ENCODE data around the gene SRRM1. TPM values are rescaled to one million over a fixed set of nuclear protein-coding genes. Genes with fewer than 3 reads are reported as not detected.

Gene SRRM1, protein sequence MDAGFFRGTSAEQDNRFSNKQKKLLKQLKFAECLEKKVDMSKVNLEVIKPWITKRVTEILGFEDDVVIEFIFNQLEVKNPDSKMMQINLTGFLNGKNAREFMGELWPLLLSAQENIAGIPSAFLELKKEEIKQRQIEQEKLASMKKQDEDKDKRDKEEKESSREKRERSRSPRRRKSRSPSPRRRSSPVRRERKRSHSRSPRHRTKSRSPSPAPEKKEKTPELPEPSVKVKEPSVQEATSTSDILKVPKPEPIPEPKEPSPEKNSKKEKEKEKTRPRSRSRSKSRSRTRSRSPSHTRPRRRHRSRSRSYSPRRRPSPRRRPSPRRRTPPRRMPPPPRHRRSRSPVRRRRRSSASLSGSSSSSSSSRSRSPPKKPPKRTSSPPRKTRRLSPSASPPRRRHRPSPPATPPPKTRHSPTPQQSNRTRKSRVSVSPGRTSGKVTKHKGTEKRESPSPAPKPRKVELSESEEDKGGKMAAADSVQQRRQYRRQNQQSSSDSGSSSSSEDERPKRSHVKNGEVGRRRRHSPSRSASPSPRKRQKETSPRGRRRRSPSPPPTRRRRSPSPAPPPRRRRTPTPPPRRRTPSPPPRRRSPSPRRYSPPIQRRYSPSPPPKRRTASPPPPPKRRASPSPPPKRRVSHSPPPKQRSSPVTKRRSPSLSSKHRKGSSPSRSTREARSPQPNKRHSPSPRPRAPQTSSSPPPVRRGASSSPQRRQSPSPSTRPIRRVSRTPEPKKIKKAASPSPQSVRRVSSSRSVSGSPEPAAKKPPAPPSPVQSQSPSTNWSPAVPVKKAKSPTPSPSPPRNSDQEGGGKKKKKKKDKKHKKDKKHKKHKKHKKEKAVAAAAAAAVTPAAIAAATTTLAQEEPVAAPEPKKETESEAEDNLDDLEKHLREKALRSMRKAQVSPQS
- total RNA-seq = 100 to 1,000 TPM; 110 to 147 TPM

DNA sequence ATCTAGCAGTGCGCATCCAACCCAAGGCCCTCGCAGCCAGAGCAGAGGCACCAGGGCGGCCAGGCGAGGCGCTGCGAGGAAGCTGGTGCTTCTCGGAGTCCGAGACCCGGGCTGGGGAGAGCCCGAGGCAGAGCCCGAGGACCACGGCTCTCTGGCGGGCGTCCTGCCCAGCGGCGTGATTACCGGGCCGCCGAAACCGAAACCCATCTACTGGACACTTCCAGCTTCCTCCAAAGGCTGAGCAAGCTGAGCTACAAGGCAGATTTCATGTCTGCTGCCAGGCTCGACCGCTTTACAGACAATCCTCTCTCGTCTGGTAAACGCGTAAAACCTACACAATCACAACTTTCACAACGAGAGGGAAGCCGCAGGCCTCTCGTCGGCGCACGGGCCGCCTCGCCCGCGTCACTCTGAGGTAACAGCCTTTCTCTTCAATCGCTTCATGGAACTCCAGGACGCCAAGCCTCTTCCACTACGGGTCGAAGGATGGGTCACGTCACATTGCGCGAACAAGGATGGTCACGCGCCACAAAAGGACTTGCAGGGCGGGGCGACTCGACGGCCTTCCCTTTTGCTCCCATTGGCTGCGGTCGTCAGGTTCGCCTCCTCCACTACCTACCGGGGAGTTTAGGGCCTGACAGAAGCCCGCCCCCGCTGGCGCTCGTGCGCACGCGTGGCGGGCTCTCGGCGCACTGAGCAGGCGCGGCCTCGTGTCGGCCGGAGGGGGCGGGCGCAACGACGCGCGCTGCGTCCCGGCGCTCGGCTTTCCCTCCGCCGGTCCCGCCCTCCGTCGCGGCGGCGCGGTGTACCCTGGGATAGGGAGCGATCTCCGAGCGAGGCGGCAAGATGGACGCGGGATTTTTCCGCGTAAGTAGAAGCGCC lies at the start of gene SRRM1:
TSS of gene SRRM1 (plus strand) at position 822 of the 882 bp plus-strand sequence. CDS start at position 847, 25 bp downstream.
- H3K9me3 ChIP-seq = no peaks in the 10 kb centered on the region
- H3K27me3 ChIP-seq = no peaks in the 10 kb centered on the region
- no peaks in the 10 kb centered on the region for H3K4me1 ChIP-seq
- intact Hi-C loops (cut with DNase I) = no loop called here
- peak within 1 kb of the TSS; percentile 95 for H3K9ac ChIP-seq (ENCODE audit: low read depth in 2 of 2, low read length in 2 of 2)
- peak within 1 kb of the TSS; percentile 77 for H3K4me3 ChIP-seq
- DNase-seq = peak; percentile 99
- TF ChIP-seq, protein P1, sequence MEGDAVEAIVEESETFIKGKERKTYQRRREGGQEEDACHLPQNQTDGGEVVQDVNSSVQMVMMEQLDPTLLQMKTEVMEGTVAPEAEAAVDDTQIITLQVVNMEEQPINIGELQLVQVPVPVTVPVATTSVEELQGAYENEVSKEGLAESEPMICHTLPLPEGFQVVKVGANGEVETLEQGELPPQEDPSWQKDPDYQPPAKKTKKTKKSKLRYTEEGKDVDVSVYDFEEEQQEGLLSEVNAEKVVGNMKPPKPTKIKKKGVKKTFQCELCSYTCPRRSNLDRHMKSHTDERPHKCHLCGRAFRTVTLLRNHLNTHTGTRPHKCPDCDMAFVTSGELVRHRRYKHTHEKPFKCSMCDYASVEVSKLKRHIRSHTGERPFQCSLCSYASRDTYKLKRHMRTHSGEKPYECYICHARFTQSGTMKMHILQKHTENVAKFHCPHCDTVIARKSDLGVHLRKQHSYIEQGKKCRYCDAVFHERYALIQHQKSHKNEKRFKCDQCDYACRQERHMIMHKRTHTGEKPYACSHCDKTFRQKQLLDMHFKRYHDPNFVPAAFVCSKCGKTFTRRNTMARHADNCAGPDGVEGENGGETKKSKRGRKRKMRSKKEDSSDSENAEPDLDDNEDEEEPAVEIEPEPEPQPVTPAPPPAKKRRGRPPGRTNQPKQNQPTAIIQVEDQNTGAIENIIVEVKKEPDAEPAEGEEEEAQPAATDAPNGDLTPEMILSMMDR (IDR thresholded peaks at IDR 0.05) = no peak
- H3K36me3 ChIP-seq = peaks cover 10% of the 10 kb centered on the region
- H3K27ac ChIP-seq = peak within 1 kb of the TSS; percentile 98

DNA sequence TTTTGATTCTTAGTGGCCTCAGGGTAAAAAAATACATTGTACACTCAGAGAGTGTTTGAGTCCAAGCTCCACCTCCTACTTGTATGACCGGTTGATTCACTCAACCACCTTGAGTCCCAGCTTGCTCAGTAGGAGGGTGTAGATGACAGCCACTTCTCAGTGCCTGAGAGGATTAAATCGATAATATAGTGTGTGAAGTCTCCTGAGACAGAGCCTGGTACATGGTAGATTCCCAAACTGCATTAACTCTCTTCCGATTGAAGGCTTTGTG lies 48.8 kb upstream of the SRRM1 start:
- no peak overlapping the region for H3K4me3 ChIP-seq
- no peak for DNase-seq
- H3K4me1 ChIP-seq = no peaks in the 10 kb centered on the region
- no peaks in the 10 kb centered on the region for H3K9me3 ChIP-seq
- TF ChIP-seq, protein P1 (IDR thresholded peaks at IDR 0.05) = no peak
- no peak overlapping the region for H3K27ac ChIP-seq
- H3K9ac ChIP-seq (ENCODE audit: low read depth in 2 of 2, low read length in 2 of 2) = no peak overlapping the region
- intact Hi-C loops (cut with DNase I) = no loop called here
- no peaks in the 10 kb centered on the region for H3K36me3 ChIP-seq
- H3K27me3 ChIP-seq = no peaks in the 10 kb centered on the region

DNA sequence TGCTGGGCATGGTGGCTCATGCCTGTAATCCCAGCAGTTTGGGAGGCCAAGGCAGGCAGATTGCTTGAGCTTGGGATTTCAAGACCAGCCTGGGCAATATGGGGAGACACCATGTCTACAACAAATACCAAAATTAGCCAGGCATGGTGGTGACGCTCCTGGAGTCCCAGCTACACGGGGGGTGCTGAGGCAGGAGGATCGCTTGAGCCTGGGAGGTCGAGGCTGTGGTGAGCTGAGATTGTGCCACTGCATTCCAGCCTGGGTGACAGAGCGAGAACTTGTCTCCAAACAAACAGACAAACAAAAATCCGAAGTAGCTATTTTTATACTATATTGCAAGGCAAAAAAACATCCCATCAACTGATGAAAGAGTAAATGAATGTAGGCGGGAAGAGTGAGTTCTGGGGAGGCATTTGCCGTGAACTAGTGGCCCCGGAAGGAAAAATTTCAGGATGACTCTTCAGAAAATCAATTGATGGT lies 46.7 kb upstream of the SRRM1 start:
- H3K9me3 ChIP-seq = no peaks in the 10 kb centered on the region

DNA sequence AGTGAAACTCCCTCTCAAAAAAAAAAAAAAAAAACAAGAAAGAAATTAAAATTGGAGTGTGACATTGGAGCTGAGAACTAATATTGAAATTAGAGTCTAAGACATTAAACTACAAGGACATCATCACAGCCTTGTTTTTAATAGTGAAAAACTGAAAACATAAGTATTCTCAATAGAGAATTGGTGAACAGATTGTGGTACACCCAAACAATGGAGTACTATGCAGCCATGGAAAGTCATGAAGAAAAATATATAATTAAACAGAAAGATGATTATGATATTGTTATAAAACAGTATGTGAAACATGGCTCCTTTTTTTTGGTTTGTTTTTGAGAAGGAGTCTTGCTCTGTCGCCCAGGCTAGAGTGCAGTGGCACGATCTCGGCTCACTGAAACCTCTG lies 43.8 kb upstream of the SRRM1 start:
- Histone ChIP-seq H3K9ac (ENCODE audit: low read depth in 2 of 2, low read length in 2 of 2) (no peak overlapping the region), H3K27ac (no peak overlapping the region), H3K4me1 (no peaks in the 10 kb centered on the region), H3K27me3 (no peaks in the 10 kb centered on the region), H3K36me3 (no peaks in the 10 kb centered on the region), H3K4me3 (no peak overlapping the region), H3K9me3 (no peaks in the 10 kb centered on the region)
- TF ChIP-seq, protein P1 (IDR thresholded peaks at IDR 0.05) = no peak
- intact Hi-C loops (cut with DNase I) = no loop called here
- DNase-seq = no peak

More for the DNA sequence above, 46.7 kb upstream of the SRRM1 start:
- Histone ChIP-seq H3K4me3 (no peak overlapping the region), H3K27me3 (no peaks in the 10 kb centered on the region), H3K27ac (no peak overlapping the region), H3K4me1 (no peaks in the 10 kb centered on the region), H3K36me3 (no peaks in the 10 kb centered on the region), H3K9ac (ENCODE audit: low read depth in 2 of 2, low read length in 2 of 2) (no peak overlapping the region)
- DNase-seq = no peak
- intact Hi-C loops (cut with DNase I) = no loop called here
- TF ChIP-seq, protein P1 (IDR thresholded peaks at IDR 0.05) = no peak

DNA sequence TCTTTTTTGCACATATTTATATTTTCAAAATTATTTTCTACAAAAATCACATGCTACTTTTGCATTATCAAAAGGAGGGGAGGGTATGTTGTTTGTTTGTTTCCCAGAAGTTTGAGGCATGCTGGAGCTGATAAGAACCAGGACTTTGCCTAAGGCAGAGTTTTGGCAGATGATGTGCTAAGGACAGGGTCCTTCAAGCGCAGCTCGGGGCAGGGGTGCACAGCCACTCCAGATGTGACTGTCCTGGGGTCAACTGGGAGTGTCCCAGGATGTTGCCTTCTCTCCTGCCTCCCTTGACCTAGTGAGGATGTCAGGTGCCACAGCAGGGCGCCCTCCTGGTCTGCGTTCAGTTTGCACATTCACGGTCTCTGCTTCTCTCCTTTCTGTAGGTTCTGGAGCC lies 42.6 kb upstream of the SRRM1 start:
- no peak for DNase-seq
- H3K4me3 ChIP-seq = no peak overlapping the region
- no peaks in the 10 kb centered on the region for H3K36me3 ChIP-seq
- intact Hi-C loops (cut with DNase I) = no loop called here
- H3K27me3 ChIP-seq = no peaks in the 10 kb centered on the region
- no peak overlapping the region for H3K9ac ChIP-seq (ENCODE audit: low read depth in 2 of 2, low read length in 2 of 2)
- no peaks in the 10 kb centered on the region for H3K9me3 ChIP-seq
- H3K4me1 ChIP-seq = no peaks in the 10 kb centered on the region
- TF ChIP-seq, protein P1 (IDR thresholded peaks at IDR 0.05) = no peak
- no peak overlapping the region for H3K27ac ChIP-seq

Data from colonic mucosa (tissue), 4 donors.